Activated CD4-positive, alpha-beta T cell treated with anti-CD3 and anti-CD28 coated beads for 24 hours (primary cell): ENCODE measurements around the gene ZNF22.

Experiments
- DNase-seq, 2 donors: peaks; one replicate each; pipeline ENCODE4 v3.0.0-alpha.2; 2020; ENCODE audit warnings: low read depth in 2 of 2

The ZNF22 gene

GRCh38 chr10:44977287-44978212 lies 23.2 kb upstream of the ZNF22 start:
- DNase-seq = no peak

- DNase-seq = no peak
Measured at GRCh38 chr10:44978213-44978569, 22.5 kb upstream of the ZNF22 start.

- DNase-seq = no peak
Measured at GRCh38 chr10:44978570-44979280, 22.0 kb upstream of the ZNF22 start, which contains the start of gene DEPP1. TSS of gene DEPP1 (minus strand) at chr10:44978809. CDS start at chr10:44978030, 779 bp downstream.

- no peak for DNase-seq
Measured at GRCh38 chr10:44979281-44980191, 21.2 kb upstream of the ZNF22 start.

GRCh38 chr10:44980309-44981171 lies 20.2 kb upstream of the ZNF22 start:
- no peak for DNase-seq

GRCh38 chr10:44981172-44982113 lies 19.3 kb upstream of the ZNF22 start:
- DNase-seq = no peak

GRCh38 chr10:44982114-44982460 lies 18.6 kb upstream of the ZNF22 start:
- no peak for DNase-seq

GRCh38 chr10:44982496-44982895 lies 18.2 kb upstream of the ZNF22 start:
- DNase-seq = no peak

- no peak for DNase-seq
Measured at GRCh38 chr10:44983066-44983894, 17.4 kb upstream of the ZNF22 start.

- no peak for DNase-seq
Measured at GRCh38 chr10:44983895-44984278, 16.8 kb upstream of the ZNF22 start.

GRCh38 chr10:44984671-44985101 lies 16.0 kb upstream of the ZNF22 start:
- no peak for DNase-seq

GRCh38 chr10:44985175-44985681 lies 15.5 kb upstream of the ZNF22 start:
- DNase-seq = no peak

- no peak for DNase-seq
Measured at GRCh38 chr10:44986179-44986578, 14.5 kb upstream of the ZNF22 start.

GRCh38 chr10:44986670-44987069 lies 14.1 kb upstream of the ZNF22 start:
- DNase-seq = no peak

GRCh38 chr10:44988957-44989585 lies 11.7 kb upstream of the ZNF22 start:
- DNase-seq = no peak

- DNase-seq = no peak
Measured at GRCh38 chr10:44989597-44990301, 11.0 kb upstream of the ZNF22 start.

GRCh38 chr10:44990302-44990655 lies 10.4 kb upstream of the ZNF22 start:
- no peak for DNase-seq

- no peak for DNase-seq
Measured at GRCh38 chr10:44990965-44991364, 9.8 kb upstream of the ZNF22 start.
